Left lobe of liver (tissue), 2 donors: ENCODE data around the gene CYP2W1. TPM values are rescaled to one million over a fixed set of nuclear protein-coding genes. Genes with fewer than 3 reads are reported as not detected.
"Not testable (repeated sequence)": the region's sequence is repeated elsewhere in the genome, so short reads cannot be mapped to it uniquely, and the experiment has no call there.

Experiments used
- ATAC-seq: fragments of 200-7000 bp; cut with Tn5 transposase; one replicate; pipeline ENCODE4 v1.9.1; 2020; ENCODE audit warnings: mild to moderate bottlenecking, moderate library complexity
- DNase-seq: peaks from one replicate; pipeline ENCODE4 v3.0.0-alpha.2; 2020; ENCODE audit warnings: low spot score
- total RNA-seq: library from RNA; stranded (reverse); gene quantifications from one replicate; pipeline ENCODE4 v1.2.1, GENCODE V29; 2021
- donor health status: DM: no; HTN: no; CAD: no; lungs with moderate emphysema.
- donor health status: DM: no; HTN: yes; CAD: no.

CYP2W1 gene
- total RNA-seq, result 0.08 TPM

GRCh38 chr7:983004-983615, at the start of gene CYP2W1:
TSS of gene CYP2W1 (plus strand) at chr7:983181. CDS start at chr7:983212, 31 bp downstream.
- no peak for DNase-seq
- no peak for ATAC-seq

GRCh38 chr7:934469-935163, 48.4 kb upstream of the CYP2W1 start:
- DNase-seq (no peak), ATAC-seq (no peak)

GRCh38 chr7:935164-935873, 47.7 kb upstream of the CYP2W1 start:
- DNase-seq, result no peak
- ATAC-seq, result no peak

GRCh38 chr7:935874-936385, 47.1 kb upstream of the CYP2W1 start:
- ATAC-seq (no peak), DNase-seq (no peak)

GRCh38 chr7:936386-937054, 46.5 kb upstream of the CYP2W1 start:
- DNase-seq, result no peak

GRCh38 chr7:937856-938484, 45.0 kb upstream of the CYP2W1 start:
- ATAC-seq (no peak), DNase-seq (no peak)

More at GRCh38 chr7:936386-937054, 46.5 kb upstream of the CYP2W1 start:
- no peak for ATAC-seq

GRCh38 chr7:938546-939185, 44.3 kb upstream of the CYP2W1 start:
- no peak for DNase-seq
- ATAC-seq, result no peak

GRCh38 chr7:939843-940242, 43.1 kb upstream of the CYP2W1 start:
- ATAC-seq, result no peak
- no peak for DNase-seq

GRCh38 chr7:940599-941408, 42.2 kb upstream of the CYP2W1 start:
- ATAC-seq (no peak), DNase-seq (no peak)

GRCh38 chr7:943793-944192, 39.2 kb upstream of the CYP2W1 start:
- not testable (repeated sequence) for ATAC-seq, DNase-seq

- no peak for ATAC-seq
- DNase-seq, result no peak
Measured at GRCh38 chr7:944744-945143, 38.2 kb upstream of the CYP2W1 start.

GRCh38 chr7:945147-945555, 37.8 kb upstream of the CYP2W1 start:
- DNase-seq (no peak), ATAC-seq (no peak)

GRCh38 chr7:945556-946255, 37.3 kb upstream of the CYP2W1 start:
- no peak for DNase-seq
- peak; percentile 53 for ATAC-seq

- ATAC-seq (no peak), DNase-seq (no peak)
Measured at GRCh38 chr7:946256-946996, 36.6 kb upstream of the CYP2W1 start.

- ATAC-seq, result no peak
- DNase-seq, result no peak
Measured at GRCh38 chr7:947391-948210, 35.4 kb upstream of the CYP2W1 start.

- ATAC-seq (no peak), DNase-seq (no peak)
Measured at GRCh38 chr7:949021-949934, 33.7 kb upstream of the CYP2W1 start.
